Stomach (tissue), 9 donors: ENCODE measurements around the gene MAPT. TPM values are rescaled to one million over a fixed set of nuclear protein-coding genes. Genes with fewer than 3 reads are reported as not detected.

Experiments used
- DNase-seq, 2 donors: peaks; one replicate each; pipeline versions ENCODE4 v3.0.0 to v3.0.0-alpha.2; 2013 to 2019
- H3K27ac ChIP-seq, 5 donors: fragments of 200-600 bp in 4 of 5; sonication (generic) in 4 of 5; one replicate each; pipeline ENCODE4 v1.5.1; 2013 to 2019; ENCODE audit warnings: mild to moderate bottlenecking in 1 of 5, moderate library complexity in 1 of 5
- H3K27me3 ChIP-seq, 3 donors: fragments of 200-600 bp; sonication (generic); one replicate each; pipeline ENCODE4 v1.5.1; 2017 to 2019; ENCODE audit warnings: mixed run types in 1 of 3
- H3K36me3 ChIP-seq, 4 donors: fragments of 200-600 bp; sonication (generic); 1 replicate in 3 of 4; 2 replicates in 1 of 4; pipeline ENCODE4 v1.5.1; 2016 to 2019
- H3K4me1 ChIP-seq, 4 donors: fragments of 200-600 bp; sonication (generic); one replicate each; pipeline ENCODE4 v1.5.1; 2016 to 2019
- H3K4me3 ChIP-seq, 4 donors: fragments of 200-600 bp; sonication (generic) in 3 of 4; one replicate each; pipeline ENCODE4 v1.5.1; 2016 to 2019; ENCODE audit warnings: mild to moderate bottlenecking in 1 of 4
- H3K9me3 ChIP-seq, 4 donors: fragments of 200-600 bp; sonication (generic); one replicate each; pipeline ENCODE4 v1.5.1; 2016 to 2019
- EP300 ChIP-seq: sonication (generic); formaldehyde crosslinking; IDR thresholded peaks from one replicate; pipeline ENCODE4 v1.6.1; 2017; ENCODE audit warnings: antibody characterized with exemption
- POLR2A ChIP-seq, 4 donors: fragments of 450-650 bp; IDR thresholded peaks; one replicate each; pipeline ENCODE4 v1.6.1; 2016; ENCODE audit warnings: antibody characterized with exemption in 4 of 4, control low read depth in 2 of 4, mild to moderate bottlenecking in 1 of 4, moderate library complexity in 1 of 4
- POLR2AphosphoS5 ChIP-seq, 3 donors: sonication (generic); formaldehyde crosslinking; IDR thresholded peaks; one replicate each; pipeline ENCODE4 v1.6.1; 2016; ENCODE audit warnings: antibody characterized with exemption in 3 of 3
- WGBS, 5 donors: extraction: QIAGEN DNeasy Blood & Tissue Kit in 3 of 5; methylation state at CpG; one replicate each; pipeline versions ENCODE4 v1.1.5 to v1.1.7; 2013 to 2018; 5-methylcytosine and 5-hydroxymethylcytosine counted together
- intact Hi-C: fragments of 100-400 bp; cut with DNase I; formaldehyde crosslinking; loops from one replicate; pipeline ENCODE4 v1.15.1; 2023; ENCODE audit warnings: low total_unique reads
- polyA plus RNA-seq, 3 donors: library from polyadenylated mRNA; stranded (reverse); fragments of 200-250 nt; gene quantifications; one replicate each; pipeline ENCODE4 v1.2.3, GENCODE V29; 2013
- total RNA-seq, 5 donors: library from RNA; depleted of rRNA; stranded (reverse); fragments of >200 nt; gene quantifications; one replicate each; pipeline versions ENCODE4 v1.1.0 to v1.2.3, GENCODE V29; 2014 to 2016
- TF ChIP-seq, protein P1 (sequence below), 7 experiments: fragments of 450-650 bp in 4 of 7; fragments of 200-600 bp in 3 of 7; sonication (generic) in 3 of 7; IDR thresholded peaks; one replicate each; pipeline ENCODE4 v1.5.1; 2016 to 2019; ENCODE audit warnings: antibody characterized with exemption in 7 of 7, control low read depth in 2 of 7, mild to moderate bottlenecking in 1 of 7
- donor health status: healthy with polysubstance abuse.
- donor health status: Bipolar disorder and iron deficiency.
- donor health status: healthy.

MAPT gene
- total and polyA plus RNA-seq, 8 donors: 0.44 to 4.1 (median 1.7) TPM; not detected in 1

DNA sequence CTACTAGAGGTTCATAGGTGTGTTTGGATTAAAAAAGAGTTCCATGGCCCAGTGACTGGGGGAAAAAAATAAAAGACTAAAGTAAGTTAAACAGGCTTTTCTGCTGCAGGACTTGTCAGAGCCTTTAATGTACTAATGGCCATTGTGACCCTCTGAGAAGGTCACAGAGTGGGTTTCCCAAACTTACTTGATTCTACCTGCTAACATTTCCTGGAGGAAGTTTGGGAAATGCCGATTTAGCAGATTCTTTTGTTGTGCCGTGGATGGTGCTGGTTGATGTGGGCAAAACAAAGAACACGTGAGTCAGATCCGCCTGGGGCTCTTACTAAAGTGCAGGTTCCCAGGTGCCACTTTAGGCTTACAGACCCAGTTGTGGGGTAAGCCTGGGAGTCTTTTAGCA is 91.1 kb downstream of the MAPT start:
- intact Hi-C loops: no loop called here
- 74 to 87% (median 81%) methylated on average over 4 of the region's 4 CpGs for WGBS, 5 donors
- peaks cover 0 to 20% (median 5%) of the 10 kb centered on the region in 3 donors for H3K27me3 ChIP-seq

DNA sequence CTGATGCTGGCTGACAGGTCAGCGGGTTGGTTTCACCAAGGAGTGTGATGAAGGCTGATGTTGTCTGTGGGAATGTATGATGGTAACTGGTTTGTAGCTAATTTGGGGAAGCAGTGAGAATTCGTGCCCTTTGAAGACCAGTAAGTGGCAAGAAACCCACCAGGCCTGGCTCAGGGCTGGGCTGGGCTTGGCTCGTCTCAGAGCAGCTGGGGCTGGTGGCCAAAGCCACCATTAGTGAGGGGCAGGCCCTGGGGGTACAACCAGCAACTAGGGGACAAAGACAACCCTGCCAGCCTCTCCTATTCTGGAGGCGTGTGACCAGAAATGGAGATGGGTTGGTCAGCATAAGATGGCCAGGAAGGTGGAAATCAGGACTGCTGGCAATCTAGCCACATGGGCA is 91.7 kb downstream of the MAPT start:
- H3K36me3 ChIP-seq: no peaks in the 10 kb centered on the region
- no peak overlapping the region for H3K4me3 ChIP-seq
- peaks cover 0 to 20% (median 5%) of the 10 kb centered on the region in 3 donors for H3K27me3 ChIP-seq
- no peaks in the 10 kb centered on the region for H3K4me1 ChIP-seq
- intact Hi-C loops: no loop called here
- WGBS, 5 donors: 78 to 86% (median 84%) methylated on average over 4 of the region's 4 CpGs
- no peak for DNase-seq
- H3K27ac ChIP-seq: no peak overlapping the region
- no peaks in the 10 kb centered on the region for H3K9me3 ChIP-seq
- TF ChIP-seq EP300 (no peak), POLR2AphosphoS5 (IDR thresholded peaks at IDR 0.05) (no peak), POLR2A (IDR thresholded peaks at IDR 0.05) (no peak)
- TF ChIP-seq, protein P1, sequence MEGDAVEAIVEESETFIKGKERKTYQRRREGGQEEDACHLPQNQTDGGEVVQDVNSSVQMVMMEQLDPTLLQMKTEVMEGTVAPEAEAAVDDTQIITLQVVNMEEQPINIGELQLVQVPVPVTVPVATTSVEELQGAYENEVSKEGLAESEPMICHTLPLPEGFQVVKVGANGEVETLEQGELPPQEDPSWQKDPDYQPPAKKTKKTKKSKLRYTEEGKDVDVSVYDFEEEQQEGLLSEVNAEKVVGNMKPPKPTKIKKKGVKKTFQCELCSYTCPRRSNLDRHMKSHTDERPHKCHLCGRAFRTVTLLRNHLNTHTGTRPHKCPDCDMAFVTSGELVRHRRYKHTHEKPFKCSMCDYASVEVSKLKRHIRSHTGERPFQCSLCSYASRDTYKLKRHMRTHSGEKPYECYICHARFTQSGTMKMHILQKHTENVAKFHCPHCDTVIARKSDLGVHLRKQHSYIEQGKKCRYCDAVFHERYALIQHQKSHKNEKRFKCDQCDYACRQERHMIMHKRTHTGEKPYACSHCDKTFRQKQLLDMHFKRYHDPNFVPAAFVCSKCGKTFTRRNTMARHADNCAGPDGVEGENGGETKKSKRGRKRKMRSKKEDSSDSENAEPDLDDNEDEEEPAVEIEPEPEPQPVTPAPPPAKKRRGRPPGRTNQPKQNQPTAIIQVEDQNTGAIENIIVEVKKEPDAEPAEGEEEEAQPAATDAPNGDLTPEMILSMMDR (IDR thresholded peaks at IDR 0.05): no peak

More for the DNA sequence above, 91.1 kb downstream of the MAPT start:
- Histone ChIP-seq H3K4me3 (no peak overlapping the region), H3K36me3 (no peaks in the 10 kb centered on the region), H3K9me3 (no peaks in the 10 kb centered on the region), H3K27ac (no peak overlapping the region), H3K4me1 (no peaks in the 10 kb centered on the region)
- no peak for DNase-seq
- TF ChIP-seq POLR2AphosphoS5 (IDR thresholded peaks at IDR 0.05) (no peak), EP300 (no peak), POLR2A (IDR thresholded peaks at IDR 0.05) (no peak)
- TF ChIP-seq, protein P1 (IDR thresholded peaks at IDR 0.05): no peak

DNA sequence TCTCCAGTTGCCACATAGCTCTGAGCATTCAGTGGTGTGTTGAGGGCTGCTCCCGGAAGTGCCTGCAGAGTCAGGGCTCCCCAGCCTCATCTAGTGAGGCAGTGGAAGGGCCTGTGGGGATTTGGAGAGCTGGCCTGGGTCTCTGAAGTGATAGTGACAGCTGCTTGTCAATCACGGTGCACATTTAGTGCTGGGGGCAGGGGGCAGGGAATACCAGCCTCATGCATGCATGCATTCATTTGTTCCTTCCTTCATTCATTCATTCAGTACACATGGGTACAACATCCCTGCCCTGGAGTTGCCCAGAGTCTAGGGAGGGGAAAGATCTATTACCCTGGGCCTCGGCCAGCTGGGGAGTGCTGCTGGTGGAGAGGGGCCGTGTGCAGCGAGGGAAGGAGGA is 93.4 kb downstream of the MAPT start:
- DNase-seq: no peak
- Histone ChIP-seq H3K4me3 (no peak overlapping the region), H3K9me3 (no peaks in the 10 kb centered on the region), H3K27ac (no peak overlapping the region), H3K36me3 (no peaks in the 10 kb centered on the region), H3K27me3 (peaks cover 0 to 14% (median 2%) of the 10 kb centered on the region in 3 donors), H3K4me1 (no peaks in the 10 kb centered on the region)
- intact Hi-C loops: no loop called here
- TF ChIP-seq EP300: no peak
- no peak for TF ChIP-seq POLR2A (IDR thresholded peaks at IDR 0.05)
- WGBS, 5 donors: 76 to 89% (median 85%) methylated on average over 4 to 5 of the region's 5 CpGs

DNA sequence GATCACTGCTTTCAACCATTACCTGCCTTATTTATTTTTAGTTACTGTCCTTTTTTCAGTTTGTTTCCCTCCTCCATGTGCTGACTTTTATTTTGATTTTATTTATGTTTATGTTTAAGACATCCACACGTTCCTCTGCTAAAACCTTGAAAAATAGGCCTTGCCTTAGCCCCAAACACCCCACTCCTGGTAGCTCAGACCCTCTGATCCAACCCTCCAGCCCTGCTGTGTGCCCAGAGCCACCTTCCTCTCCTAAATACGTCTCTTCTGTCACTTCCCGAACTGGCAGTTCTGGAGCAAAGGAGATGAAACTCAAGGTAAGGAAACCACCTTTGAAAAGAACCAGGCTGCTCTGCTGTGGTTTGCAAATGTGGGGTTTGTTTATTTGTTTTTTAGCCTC is 95.4 kb downstream of the MAPT start:
- Histone ChIP-seq H3K4me1 (no peaks in the 10 kb centered on the region), H3K27me3 (no peaks in the 10 kb centered on the region), H3K36me3 (no peaks in the 10 kb centered on the region), H3K27ac (no peak overlapping the region), H3K4me3 (no peak overlapping the region), H3K9me3 (no peaks in the 10 kb centered on the region)
- WGBS, 5 donors: 72 to 84% (median 76%) methylated on average over 3 of the region's 3 CpGs
- TF ChIP-seq EP300 (no peak), POLR2AphosphoS5 (IDR thresholded peaks at IDR 0.05) (no peak), POLR2A (IDR thresholded peaks at IDR 0.05) (no peak)
- TF ChIP-seq, protein P1 (IDR thresholded peaks at IDR 0.05): no peak
- intact Hi-C loops: no loop called here
- DNase-seq: no peak

DNA sequence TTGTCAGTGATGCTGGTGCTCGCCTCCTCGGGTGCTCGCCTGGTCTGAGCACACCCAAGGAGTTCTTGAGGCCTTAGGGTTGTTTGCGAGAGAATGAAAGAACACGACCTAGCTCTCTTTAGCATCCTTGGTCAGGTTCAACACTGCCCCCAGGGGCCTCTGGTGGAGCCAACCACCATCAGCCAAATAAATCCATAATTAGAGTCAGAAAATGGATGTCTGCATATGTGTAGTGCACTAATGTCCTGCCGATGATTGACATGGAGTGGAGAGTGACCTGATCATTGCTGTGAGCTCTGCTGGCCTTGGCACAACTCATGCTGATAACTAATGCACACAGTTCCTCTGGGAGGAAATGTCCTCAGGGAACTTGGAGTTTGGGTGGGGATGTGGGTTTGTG is 96.5 kb downstream of the MAPT start:
- no peak overlapping the region for H3K27ac ChIP-seq
- H3K9me3 ChIP-seq: no peaks in the 10 kb centered on the region
- intact Hi-C loops: no loop called here
- 81 to 95% (median 84%) methylated on average over 6 of the region's 6 CpGs for WGBS, 5 donors
- no peaks in the 10 kb centered on the region for H3K27me3 ChIP-seq
- TF ChIP-seq POLR2A (IDR thresholded peaks at IDR 0.05) (no peak), EP300 (no peak), POLR2AphosphoS5 (IDR thresholded peaks at IDR 0.05) (no peak)
- TF ChIP-seq, protein P1 (IDR thresholded peaks at IDR 0.05): no peak
- no peaks in the 10 kb centered on the region for H3K4me1 ChIP-seq
- no peak for DNase-seq
- no peaks in the 10 kb centered on the region for H3K36me3 ChIP-seq
- no peak overlapping the region for H3K4me3 ChIP-seq
